Measurements from ENCODE around the gene CDK12.

- TF ChIP-seq ZNF274 (IDR thresholded peaks at IDR 0.05; ENCODE audit: low read depth, low read length): no peak
- TF ChIP-seq YY1 (IDR thresholded peaks at IDR 0.05; ENCODE audit: insufficient read depth, insufficient read length): no peak
- TF ChIP-seq SUZ12 (IDR thresholded peaks at IDR 0.05; ENCODE audit: extremely low read depth, insufficient read depth, insufficient read length): no peak
Observed at GRCh38 chr17:39547713-39548478, 86.6 kb downstream of the CDK12 start.

Measured in NT2/D1 (cell line).